Activated CD4-positive, alpha-beta T cell treated with anti-CD3 and anti-CD28 coated beads, Interleukin-2, amount 50 U/mL, for 16 hours (primary cell): ENCODE measurements around the gene F10.

Experiments
- DNase-seq: peaks from one replicate; pipeline ENCODE4 v3.0.0-alpha.2; 2020

The F10 gene

GRCh38 chr13:113176822-113177221 lies 54.2 kb downstream of the F10 start:
- DNase-seq = no peak

GRCh38 chr13:113178070-113178895 lies 55.7 kb downstream of the F10 start:
- DNase-seq = no peak

DNA sequence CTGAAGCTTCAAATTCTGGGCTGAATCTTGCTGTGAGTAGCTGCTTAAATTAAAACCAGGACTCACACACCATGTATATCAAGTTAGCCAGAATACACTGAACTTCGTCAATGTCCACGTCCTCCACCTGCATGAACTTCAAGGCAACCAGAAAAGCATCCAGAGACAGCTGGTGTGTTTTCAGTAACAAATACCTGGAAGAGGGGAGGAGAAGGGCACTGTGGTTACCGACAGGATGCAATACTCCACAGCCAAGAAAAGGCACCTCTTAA lies 56.2 kb downstream of the F10 start:
- no peak for DNase-seq

DNA sequence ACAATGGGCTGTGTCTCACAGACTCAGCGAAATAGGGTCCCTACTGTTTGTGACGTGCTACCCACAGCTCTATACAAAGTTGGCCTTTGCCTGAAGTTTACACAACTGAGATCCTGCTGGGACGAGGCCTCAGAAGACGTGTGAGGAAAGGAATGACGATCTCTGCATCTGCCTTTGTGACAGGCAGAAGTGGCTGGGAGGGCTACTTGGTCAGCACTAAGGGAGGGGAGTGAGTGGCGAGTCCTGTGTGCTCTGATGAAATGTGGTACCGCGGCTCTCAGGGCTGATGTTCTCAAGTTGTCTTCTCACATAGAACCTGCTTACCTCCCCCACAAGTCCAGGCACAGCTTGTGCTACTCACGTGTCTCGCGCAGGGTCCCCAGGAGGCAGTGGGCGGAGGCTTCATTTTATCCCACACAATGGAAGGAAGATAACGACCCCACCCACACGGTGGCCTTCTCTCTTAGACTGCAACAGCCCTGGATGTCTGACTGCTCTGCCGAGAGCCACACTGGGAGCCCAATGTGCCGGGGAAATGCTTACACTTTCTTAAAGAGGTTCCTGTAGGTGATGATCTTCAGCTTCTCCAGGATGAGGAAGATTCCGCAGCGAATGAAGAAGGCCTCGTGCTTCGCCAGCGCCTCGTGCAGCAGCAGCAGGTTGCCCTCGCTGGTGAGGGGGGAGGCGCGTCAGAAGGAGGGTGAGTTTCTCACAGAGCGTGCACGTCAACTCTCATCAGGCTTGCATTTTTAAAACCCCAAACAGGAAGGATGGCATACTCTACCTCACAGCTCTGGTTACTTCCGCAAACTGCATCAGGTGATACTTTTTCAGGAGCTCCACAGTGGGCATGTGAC lies 57.0 kb downstream of the F10 start:
- no peak for DNase-seq

DNA sequence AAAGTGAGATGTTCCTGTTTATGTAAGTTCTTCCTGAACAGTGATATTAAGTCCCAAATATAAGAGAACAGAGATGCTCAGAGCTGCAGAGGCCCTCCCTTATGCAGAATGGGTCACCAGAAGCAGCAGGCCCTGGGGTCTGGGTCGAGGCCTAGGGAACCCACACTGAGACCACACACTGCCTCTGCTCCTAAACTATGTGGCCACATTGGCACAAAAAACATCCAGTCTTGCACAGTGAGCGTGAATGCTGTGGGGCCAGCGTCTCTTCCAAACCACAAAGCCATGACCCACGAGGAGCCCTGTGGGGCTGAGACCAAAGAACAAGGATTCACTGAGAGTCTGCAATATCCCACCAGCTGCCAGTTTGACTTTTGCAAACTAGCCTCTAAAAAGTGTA lies 59.4 kb downstream of the F10 start:
- DNase-seq = no peak

GRCh38 chr13:113183450-113184129 lies 61.0 kb downstream of the F10 start:
- no peak for DNase-seq

DNA sequence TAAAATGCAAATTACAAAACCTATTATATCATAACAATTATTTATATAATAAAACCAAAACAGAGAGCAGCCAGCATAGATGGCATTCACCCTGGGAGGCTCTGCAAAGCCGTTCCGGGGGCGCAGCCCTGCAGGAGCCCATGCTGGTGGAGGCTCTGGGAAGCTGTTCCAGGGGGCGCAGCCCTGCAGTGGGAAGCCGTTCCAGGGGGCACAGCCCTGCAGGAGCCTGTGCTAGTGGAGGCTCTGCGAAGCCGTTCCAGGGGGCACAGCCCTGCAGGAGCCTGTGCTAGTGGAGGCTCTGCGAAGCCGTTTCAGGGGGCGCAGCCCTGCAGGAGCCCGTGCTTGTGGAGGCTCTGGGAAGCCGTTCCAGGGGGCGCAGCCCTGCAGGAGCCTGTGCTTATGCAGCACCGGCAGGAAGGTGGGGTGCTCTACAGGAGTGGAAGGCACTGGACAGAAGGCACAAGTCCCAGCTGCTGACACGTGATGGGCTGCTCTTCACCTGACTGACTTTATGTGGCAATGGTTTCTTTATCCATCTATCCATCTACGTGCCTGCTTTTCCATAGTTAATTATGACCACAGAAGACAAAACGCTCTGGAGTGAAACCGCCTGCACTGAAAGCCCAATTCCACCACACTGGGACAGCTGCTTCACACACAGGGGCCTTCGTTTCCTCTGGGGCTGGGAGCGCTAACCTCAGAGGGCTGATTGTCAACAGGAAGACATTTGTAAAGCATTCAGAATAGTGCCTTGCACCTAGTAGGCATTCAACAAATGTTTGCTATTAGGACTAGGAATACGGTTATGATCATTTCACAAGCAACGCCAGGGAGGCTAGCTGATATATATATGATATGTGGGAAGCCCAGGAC lies 62.2 kb downstream of the F10 start:
- peak; percentile 24 for DNase-seq

DNA sequence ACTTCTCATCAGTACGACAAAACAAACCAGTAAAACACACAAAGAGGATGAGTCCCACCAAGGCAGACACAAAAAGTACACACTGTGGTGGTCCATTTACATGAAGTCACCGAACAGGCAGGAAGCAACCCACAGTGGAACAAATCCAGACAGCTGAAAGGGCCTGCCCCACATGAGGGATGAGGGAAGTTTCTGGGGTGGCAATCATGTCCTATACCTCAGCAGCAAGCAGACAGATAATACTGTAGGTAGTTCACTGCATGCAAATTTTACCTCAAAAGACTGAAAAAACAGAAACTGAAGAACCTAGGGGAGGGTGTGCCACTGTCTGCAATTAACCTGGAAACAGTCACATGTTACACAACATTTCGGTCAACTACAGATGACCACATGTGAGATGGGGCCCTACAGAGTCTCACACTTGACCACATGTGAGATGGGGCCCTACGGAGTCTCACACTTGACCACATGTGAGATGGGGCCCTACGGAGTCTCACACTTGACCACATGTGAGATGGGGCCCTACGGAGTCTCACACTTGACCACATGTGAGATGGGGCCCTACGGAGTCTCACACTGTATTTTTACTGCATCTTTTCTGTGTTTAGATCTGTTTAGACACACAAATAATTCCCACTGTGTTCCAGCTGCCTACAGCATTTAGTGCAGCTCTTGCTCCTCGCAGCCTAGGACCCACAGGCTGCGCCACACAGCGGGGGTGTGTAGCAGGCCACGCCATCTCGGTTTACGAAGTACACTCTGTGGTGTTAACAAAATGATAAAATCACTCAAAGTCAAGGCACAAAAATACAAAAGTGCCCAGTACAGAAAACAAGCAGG lies 63.7 kb downstream of the F10 start:
- DNase-seq = no peak

DNA sequence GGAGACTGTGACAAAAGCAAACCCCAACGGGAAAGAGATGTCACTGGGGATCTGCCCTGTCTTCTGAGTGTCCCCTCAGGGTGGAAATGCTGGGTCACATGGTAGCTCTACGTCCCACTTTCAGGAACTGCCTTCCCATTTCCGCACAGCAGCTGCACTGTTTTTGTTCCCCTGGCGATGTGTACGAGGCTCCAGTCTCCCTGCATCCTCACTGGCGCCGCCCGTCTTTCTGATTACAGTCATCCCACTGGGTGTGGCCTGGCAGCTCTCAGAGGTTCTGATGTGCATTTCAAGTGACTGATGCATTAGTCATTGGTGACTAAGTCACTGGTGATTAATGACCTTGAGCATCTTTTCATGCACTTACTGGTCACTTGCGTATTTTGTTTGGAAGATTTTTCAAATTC lies 64.7 kb downstream of the F10 start:
- peak; percentile 62 for DNase-seq

DNA sequence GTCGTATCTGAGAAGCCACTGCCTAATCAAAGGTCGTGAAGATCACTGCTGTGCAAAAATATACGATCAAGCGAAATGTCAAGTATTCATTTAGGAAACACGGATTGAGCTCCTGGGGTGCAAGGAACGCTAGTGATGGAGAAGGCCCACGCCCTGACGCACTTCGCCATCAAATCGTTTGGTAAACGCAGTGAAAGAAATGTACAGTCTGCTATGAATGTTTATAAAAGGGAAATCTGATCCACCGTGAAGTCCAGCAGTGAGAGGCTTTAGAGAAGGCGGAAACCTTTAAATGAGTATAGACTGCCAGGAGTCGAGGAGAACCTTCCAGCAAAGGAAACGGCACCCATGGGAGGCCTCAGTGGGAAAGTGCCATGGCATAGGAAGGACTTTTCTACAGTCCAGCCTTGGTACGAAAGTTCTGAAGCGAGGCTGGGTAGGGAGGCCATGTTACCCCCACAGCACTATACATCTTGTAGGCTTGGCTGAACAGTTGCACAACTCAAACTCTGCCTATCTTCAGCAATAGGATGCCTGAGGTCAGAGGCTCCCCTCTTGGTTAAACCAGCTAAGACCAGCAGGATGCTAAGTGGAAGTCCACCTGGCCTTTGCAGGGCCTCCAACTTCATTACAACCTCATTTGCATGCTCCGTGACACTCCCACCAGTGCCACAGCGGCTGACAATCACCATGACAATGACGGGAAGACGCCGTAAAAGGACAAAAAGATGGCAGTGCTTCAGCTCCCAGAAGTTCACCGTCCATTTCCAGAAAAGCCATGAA lies 65.5 kb downstream of the F10 start:
- DNase-seq = no peak

- DNase-seq = no peak
Measured at GRCh38 chr13:113190181-113190580, 67.6 kb downstream of the F10 start.

- no peak for DNase-seq
Measured at GRCh38 chr13:113192279-113192678, 69.7 kb downstream of the F10 start.

- no peak for DNase-seq
Measured at GRCh38 chr13:113192902-113193301, 70.3 kb downstream of the F10 start.

DNA sequence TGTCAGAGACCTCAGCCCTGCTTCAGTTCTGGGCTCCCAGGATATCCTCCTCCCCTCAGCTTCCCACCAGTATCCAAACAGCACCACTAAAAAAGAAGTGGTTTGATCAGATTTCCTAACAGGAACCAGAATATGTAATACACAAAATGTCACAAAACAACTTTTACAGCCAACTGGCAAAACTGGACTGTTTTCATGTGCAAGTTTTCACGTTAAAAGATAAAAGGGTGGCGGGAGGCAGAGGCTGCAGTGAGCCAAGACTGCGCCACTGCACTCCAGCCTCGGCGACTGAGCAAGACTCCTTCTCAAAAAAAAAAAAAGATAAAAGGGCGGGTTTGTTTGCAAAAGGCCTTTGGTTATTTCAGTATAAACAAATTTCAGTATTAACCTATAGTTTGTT lies 72.8 kb downstream of the F10 start:
- no peak for DNase-seq

- no peak for DNase-seq
Measured at GRCh38 chr13:113196970-113197737, 74.6 kb downstream of the F10 start.
